GM21825 (cell line): Measurements from ENCODE around the gene MRPS22.
"Not testable (repeated sequence)": the region's sequence is repeated elsewhere in the genome, so short reads cannot be mapped to it uniquely, and the experiment has no call there.

Experiments
- ATAC-seq: cut with Tn5 transposase; IDR thresholded peaks from one replicate; pipeline ENCODE4 v1.9.1; 2021; ENCODE audit warnings: mild to moderate bottlenecking, moderate library complexity; ENCODE audit not compliant: unreplicated experiment

MRPS22 gene

DNA sequence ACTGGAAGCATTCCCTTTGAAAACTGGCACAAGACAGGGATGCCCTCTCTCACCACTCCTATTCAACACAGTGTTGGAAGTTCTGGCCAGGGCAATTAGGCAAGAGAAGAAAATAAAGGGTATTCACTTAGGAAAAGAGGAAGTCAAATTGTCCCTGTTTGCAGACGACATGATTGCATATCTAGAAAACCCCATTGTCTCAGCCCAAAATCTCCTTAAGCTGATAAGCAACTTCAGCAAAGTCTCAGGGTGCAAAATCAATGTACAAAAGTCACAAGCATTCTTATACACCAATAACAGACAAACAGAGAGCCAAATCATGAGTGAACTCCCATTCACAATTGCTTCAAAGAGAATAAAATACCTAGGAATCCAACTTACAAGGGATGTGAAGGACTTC, 9.1 kb upstream of the MRPS22 start:
- ATAC-seq = not testable (repeated sequence)

- no peak for ATAC-seq
Observed at GRCh38 chr3:139338405-139338804, 5.4 kb upstream of the MRPS22 start.

GRCh38 chr3:139339219-139339906, 4.5 kb upstream of the MRPS22 start:
- ATAC-seq = no peak

DNA sequence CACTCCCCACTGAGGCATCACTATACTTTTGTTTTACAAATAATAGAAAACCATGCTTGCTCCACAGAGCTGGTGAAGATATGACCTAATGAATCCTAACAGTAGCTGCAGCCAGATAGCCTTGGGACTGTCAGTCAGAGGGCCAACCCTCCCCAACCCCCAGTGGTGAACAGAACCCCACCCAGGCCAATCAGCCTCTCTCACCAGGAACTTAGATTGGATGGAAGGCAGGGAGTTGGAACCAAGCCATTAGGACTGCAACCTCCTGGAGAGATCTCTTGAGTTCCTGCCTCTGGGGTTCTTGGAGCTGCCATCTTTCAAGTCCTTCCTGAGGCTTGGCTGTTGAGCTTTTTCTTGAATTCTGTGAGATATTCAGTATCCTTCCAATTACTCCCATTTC, 3.0 kb upstream of the MRPS22 start:
- ATAC-seq = no peak

DNA sequence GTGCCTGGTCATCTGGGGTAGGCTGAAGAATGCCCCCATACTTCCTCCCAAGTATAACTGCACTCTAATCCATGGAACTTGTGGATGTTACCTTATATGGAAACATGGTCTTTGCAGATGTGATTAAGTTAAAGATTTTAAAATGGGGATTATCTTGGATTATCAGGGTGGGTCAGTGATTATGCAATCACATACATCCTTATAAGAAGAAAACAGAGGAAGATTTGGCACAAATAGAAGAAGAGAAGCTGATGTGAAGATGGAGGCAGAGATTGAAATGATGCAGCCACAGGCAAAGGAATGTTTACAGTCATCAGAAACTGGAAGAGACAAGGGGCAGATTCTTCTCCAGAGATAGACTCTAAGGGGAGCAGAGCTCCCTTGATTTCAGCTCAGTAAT, 1.8 kb upstream of the MRPS22 start:
- ATAC-seq = no peak

DNA sequence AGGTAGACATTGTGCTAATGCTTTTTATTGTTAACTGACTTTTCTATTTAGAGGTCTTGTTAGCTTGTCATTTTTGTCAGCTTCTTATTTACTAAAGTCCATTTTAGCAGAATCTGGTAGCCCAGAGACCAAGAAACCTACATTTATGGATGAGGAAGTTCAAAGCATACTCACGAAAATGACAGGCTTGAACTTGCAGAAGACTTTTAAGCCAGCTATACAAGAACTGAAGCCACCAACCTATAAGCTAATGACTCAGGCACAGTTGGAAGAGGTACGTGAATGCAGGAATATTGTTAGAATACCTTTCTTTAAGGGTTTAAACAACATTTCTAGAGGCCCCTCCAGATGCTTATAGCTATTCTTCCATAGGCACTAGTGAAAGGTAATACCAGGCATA, 3.0 kb downstream of the MRPS22 start:
- no peak for ATAC-seq

DNA sequence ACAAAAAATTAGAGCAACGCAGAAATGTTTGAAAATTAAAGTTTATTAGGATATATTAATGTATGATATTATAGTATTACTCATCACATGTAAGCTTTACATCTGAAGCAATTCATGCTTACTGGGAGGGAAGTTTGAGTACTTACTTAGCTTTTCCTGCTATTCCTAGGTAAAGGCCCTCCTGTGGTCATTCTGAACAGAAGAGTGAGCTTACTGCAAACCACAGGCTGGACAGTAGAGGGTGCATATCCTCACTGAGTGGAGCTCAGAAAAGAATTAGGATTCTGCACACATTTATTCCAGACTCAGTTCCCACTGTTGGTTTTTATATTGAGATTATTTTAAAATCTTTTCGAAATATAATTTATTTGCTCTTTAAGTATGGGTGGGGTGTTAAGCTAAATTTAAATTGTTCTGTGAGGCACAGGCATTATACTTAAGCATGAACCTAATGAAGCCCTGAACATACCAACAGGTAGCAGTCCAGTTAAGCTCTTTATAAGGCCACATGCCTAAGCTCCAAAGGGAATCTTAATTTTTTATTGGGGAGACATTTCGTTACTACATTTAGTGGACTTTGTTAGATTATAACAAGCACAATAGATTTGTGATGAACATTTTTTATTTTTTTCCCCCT, 10.2 kb downstream of the MRPS22 start:
- no peak for ATAC-seq

DNA sequence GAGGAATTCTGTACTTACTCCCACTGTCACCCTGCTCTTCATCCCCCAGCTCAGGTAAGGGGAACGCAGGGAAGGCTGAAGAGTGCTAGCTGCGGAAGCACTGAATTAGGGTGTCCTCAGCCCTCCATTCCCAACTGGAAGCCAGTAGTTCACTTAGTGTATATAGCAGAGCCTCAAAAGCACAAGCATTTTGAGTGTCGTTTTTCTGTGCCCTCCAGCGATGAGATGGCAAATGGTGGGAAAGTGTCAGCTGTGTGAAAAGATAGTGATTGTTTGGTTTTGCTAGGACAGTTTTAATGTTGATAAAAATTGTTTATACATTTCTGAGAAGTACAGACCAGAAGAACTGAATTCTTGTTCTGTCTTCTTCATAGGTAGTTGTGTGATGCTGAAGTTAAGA, 10.8 kb downstream of the MRPS22 start:
- ATAC-seq = no peak

GRCh38 chr3:139355476-139355875, 11.7 kb downstream of the MRPS22 start:
- ATAC-seq = no peak

- no peak for ATAC-seq
Observed at GRCh38 chr3:139355891-139356290, 12.1 kb downstream of the MRPS22 start.

DNA sequence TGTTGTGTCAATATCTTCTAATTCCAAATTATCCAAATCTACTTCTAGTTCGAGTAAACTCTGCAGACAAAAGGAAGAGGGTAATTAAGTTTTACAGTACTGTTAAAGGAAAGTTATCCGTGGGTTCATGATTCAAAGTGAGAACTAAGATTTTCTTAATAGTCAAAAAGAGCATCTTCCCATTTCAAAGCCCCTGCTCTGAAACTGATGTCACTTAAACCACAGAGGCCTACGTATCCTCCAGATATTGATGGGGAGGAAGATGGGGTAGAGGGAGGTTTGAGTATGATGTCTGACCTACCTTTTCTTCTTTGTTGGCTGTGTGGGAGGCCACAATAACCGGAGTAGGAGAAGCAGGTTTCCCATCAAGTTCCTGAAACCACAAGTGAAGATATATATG, 14.1 kb downstream of the MRPS22 start:
- ATAC-seq = peak; percentile 51

DNA sequence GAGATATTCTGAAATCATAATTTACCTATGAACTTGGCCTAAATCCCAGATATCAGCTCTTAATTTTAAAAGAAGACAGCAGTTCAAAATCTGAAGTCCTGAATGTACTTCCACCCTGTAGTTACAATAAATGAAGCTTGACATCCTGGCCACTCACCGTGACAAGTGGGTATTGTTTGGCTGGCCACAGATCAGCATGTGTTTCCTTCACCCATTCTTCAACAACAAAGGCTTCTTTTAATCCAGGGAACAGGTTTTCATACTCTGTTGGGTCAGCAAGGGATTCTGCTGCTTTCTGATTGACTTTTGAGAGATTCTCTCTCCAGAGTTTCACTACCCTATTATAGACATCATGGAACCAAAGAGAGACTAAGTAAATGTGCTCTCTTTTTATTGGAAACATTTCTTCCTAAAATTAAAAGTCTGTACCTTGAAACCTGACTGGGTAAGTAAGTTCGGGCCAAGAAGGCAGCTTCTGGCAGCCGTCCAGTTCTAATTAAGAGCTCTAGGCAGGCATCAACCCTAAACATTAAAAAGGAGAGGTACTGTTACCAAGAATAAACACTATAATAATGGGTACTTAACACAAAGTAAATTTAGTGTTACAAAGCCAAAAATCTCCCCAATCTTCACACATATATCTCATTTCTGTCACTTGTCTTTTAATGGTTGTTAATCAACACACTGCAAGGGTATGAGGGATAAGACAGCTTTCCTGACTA, 15.2 kb downstream of the MRPS22 start:
- no peak for ATAC-seq

DNA sequence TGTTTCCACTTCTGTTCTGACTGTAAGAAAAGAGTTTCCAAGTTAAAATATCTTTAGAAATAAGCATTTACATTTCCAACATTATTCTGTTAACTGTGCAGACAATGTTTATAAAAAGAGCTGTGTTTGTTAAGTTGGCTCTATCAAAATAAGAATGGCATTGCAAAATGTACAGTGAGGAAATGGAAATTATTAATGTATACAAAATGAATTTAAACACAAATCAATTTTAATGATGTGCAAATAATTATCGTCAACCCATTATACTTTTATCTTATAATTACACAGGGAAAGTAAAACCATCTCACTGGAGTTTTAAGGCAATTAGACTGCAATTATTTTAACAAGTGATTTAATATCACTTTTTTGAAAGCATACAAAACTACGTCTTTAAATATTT, 17.5 kb downstream of the MRPS22 start:
- no peak for ATAC-seq

DNA sequence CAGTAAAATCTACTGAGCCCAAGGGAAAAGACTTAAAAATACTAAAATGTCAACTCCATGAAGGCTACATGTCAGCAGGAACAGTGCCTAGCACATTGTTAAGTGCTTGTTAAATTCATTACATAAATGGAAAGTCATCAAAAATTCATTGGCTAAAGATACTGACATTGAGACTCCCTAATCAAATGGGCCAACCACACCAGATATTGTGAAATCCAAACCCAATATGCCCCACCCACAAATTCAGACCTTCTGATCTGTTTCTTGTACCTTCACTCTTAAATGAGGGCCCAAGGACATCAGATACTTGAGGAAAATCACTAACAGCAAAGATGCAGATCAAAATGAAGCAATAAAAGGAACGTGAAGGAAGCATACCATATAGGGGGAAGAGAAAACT, 20.7 kb downstream of the MRPS22 start:
- no peak for ATAC-seq

- no peak for ATAC-seq
Observed at GRCh38 chr3:139374099-139374498, 30.3 kb downstream of the MRPS22 start.

DNA sequence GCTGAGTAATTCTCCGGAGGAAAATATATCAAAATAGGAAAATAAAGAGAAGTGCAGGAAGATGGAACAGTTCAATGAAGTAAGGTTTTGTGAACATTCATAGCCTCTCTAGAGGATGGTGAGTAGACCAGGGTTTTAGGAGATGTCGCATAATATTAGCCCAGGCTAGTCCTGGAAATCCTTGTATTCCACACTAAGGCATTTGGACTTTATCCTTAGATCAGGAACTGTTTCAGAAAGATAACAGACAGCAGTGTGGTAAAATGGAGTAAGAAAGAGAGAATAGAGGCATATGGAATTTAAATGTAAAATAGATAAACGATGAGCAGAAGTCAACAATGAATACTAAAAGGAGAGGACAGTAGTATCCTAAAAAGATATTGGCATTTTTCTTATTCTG, 33.6 kb downstream of the MRPS22 start:
- ATAC-seq = no peak

DNA sequence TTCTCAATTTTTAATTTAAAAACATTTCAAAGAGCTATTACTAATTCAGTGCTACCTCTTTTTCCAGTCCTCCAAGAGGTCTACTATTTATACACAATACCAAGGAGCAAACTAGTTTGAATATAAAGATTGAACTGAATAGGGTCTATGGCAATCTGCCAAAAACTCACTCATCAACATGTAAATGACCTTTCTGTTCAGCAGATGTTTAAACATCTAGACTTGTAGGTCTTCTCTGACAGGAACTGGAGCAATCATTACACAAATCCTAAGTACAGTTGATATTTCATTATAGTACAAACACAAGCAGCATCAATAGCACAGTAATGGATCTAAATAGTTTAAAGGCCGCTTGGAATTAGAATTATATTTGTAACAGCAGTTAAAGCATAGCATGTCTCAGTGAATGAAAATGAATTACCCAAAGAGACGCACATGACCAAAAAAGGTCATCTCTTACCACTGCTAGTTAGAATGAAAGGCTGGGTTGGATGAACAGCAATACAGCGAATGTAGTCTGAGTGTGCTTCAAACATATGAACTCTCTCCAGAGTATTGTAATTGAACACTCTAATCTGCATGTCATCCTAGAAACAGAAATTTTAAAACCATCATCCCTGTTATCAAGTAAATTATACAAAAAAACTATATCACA, 34.9 kb downstream of the MRPS22 start:
- no peak for ATAC-seq

- ATAC-seq = no peak
Observed at GRCh38 chr3:139380575-139380974, 36.8 kb downstream of the MRPS22 start.

- not testable (repeated sequence) for ATAC-seq
Observed at GRCh38 chr3:139382291-139382690, 38.5 kb downstream of the MRPS22 start.

DNA sequence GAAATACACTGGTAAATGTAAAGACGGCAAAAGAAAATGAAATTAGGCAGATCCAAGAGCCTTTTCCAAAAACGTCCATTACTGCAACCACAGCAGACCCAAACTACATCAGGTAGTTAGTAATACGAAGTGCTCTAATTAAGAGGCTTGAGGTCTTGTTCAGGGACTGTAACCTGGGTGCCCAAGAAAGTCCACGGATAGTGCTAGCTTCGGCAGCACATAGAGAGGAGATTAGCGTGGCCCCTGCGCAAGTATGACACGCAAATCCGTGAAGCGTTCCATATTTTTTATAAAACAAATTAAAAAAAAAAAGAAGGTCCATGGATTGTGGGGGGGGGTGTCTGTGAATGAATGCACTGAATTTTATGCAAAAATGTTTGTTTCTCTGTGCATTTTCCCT, 44.3 kb downstream of the MRPS22 start:
- no peak for ATAC-seq

GRCh38 chr3:139388821-139389551, 45.2 kb downstream of the MRPS22 start:
- no peak for ATAC-seq
